Adipose tissue (tissue), 3 donors: ENCODE results near the gene NCOR2. TPM values are rescaled to one million over a fixed set of nuclear protein-coding genes. Genes with fewer than 3 reads are reported as not detected.

Source experiments
- H3K27ac ChIP-seq: one replicate; pipeline ENCODE4 v1.5.1; 2013; ENCODE audit warnings: low read depth, low read length
- WGBS, 3 donors: extraction: QIAGEN DNeasy Blood & Tissue Kit; methylation state at CpG; one replicate each; pipeline ENCODE4 v1.1.7; 2013; 5-methylcytosine and 5-hydroxymethylcytosine counted together
- polyA plus RNA-seq, 3 donors: library from polyadenylated mRNA; stranded (reverse); fragments of 200-250 nt; gene quantifications; one replicate each; pipeline ENCODE4 v1.2.3, GENCODE V29; 2013
- donor health status: healthy with polysubstance abuse.
- donor health status: Bipolar disorder and iron deficiency.
- donor health status: healthy.

Gene NCOR2
- polyA plus RNA-seq, 3 donors: 28.7 to 74.3 (median 63.1) TPM

DNA sequence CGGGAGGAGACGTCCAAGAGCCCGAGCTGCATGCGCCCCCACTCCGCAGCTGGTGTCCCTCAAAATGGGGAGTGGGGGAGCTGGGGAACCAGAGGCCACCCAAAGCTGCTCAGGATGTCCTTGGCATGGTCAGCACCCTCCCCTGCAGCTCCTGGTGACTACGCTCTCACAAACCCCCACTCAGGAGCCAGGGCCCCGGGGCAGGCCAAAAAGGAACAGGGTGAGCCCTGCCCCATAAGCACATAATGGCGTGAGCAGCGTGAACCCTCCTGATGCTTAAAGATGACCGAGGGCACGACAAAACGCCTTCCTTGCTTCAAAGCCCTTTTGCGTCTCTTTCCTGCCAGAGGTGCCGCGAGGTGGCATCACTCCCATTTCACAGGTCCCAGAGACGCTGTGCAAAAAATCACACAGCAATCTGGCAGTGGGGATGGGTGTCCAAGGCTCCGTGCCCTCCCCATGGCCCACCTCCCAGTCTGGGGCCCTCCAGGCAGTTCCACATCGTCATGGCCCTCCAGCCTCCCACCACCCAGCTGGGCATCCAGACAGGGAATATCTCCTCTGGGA lies 13.5 kb downstream of the NCOR2 start:
- H3K27ac ChIP-seq: no peak overlapping the region
- WGBS, 3 donors: 85 to 91% (median 88%) methylated on average over 18 of the region's 18 CpGs

DNA sequence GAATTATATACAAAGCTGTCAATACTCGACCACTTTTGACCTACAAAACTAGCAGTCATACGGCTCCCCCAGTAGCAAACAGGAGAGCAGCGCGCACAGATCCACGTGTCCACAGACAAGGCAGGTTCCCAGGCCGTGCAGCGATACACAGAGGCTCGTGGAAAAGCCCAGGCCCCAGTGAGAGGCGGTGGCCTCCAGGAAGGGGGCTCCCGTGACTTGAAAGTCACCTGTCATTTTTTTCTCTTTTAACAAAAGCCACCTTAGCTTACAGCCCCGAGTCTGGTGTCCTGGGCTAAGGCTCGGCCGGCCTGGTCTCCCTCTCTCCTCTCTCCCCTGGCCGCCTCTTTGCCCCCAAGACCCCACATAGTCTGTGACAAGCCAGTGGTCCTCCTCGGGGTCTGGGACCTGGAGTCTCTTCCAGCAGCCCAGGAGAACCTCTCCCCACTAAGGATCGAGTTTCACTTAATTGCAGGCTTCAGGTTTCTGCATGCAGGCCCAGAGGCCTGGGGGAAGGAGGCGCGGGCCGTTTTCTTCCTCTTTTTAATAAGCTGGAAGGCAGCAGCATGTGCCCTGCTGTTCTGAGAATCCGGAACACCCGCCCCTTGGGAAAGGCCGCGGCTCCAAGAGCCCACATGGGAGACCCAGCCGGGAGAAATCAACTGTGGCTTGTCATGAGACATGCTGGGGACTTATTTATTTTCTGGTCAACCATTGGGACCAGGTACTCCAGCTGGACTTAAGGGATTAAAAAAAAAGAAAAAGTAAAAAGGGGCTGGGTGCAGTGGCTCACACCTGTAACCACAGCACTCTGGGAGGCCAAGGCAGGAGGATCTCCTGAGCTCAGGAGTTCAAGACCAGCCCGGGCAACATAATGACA lies 15.9 kb downstream of the NCOR2 start:
- 32 to 59% (median 38%) methylated on average over 25 of the region's 25 CpGs for WGBS, 3 donors
- H3K27ac ChIP-seq: no peak overlapping the region

DNA sequence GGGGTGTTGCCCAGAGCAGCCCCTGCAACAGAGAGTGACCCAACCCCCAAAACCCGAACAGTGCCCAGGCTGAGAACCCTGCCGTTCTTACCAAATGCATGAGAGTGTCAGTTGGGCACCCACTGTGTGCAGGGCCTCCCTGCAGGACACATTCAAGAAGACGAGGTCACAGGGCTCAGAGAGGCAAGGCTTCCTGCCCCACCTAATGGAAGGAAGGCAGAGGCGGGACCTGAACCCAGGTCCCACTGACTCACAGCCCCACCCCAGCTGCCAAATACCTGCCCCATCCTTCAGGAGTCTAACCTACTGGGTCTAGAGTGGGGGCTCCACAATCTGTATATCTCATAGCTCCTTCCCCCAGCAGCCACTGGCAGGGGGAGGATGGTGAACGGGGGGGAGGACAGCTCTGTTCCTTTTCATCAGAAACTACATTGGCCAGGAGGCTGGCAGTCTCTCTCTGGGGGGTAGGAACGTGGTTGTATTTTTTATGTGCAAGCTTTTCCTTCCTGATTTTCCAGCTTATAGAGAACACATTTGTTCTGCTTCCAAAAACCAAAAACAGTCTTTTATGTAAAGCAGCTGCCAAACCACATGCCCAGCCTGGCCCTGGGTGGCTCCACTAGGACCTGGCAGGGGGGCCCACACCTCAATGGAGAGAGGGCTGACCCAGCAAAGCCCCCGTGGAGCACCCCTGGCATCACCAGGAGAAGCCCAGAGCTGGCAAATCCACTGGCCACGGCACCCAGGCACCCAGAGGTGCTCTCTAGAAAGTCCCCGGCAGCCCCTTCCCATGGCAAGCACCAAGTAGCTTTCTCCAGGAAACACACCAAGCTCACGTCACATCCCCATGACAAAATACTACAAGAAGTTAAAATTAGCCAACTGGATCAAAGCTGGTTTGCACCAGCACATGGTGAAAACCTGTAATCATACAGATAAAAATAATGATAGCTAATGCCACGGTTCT lies 17.0 kb downstream of the NCOR2 start:
- H3K27ac ChIP-seq: no peak overlapping the region
- WGBS, 3 donors: 40 to 65% (median 40%) methylated on average over 11 of the region's 11 CpGs

DNA sequence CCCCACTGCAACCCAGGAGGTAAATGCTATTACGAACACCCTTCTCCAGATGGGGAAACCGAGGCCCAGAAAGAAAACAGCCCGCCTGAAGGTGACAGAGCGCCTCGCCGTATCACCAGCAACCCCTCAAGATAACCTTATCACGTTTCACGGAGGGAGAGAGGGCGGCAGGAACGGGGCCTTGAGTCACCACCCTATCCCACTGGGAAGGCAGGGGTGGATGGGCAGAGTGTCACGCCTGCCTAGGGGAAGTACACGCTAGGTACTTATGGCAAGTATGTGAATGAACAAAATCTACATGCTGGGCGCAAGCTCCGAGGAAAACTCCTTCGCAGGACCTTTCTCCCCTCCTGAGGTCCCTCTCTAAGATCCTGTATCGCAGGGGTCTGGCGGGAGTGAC lies 17.8 kb downstream of the NCOR2 start:
- 72 to 76% (median 74%) methylated on average over 15 to 17 of the region's 17 CpGs for WGBS, 3 donors
- H3K27ac ChIP-seq: no peak overlapping the region

DNA sequence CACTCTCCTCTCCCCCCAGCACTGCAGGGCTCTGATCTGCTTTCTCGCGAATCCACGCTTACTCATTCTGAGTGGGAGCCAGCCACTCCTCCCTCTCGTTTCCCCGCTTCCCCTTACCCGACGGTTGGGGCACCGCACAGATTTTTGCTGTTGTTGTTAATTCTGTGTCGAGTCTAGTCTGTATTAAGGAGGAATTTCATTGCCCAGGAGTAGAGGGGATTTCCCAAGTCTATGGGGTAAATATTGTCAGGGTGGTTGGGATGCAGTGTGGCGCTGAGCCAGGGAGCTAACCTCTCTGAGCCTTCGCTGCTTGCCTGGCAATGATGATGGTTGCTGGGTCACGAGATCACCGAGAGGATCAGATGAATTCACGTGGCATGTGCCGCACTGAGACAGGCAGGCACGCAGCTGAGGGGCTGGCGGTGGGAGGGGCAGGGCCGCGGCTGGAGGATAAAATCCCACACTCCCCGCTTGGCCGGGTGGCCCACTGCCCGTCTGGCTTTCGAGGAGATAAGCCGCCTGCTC lies 18.5 kb downstream of the NCOR2 start:
- H3K27ac ChIP-seq: no peak overlapping the region
- WGBS, 3 donors: 40 to 60% (median 41%) methylated on average over 18 to 24 of the region's 24 CpGs

DNA sequence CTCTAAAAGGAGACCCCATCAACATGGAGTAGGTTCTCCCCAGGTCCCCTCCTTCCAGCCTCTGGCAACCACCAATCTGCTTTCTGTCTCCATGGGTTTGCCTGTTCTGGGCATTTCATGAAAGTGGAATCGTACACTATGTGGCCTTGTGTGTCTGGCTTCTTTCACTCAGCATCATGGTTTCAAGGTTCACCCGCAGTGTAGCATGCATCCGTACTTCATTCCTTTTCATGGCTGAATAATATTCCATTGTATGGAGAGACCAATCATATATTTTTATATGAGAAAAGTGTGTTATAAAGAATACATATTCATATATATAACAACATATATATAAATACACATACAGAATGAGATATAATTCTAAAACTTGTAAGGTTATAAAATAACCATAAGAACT lies 19.8 kb downstream of the NCOR2 start:
- 95 to 99% (median 99%) methylated on average over 3 of the region's 3 CpGs for WGBS, 3 donors
- no peak overlapping the region for H3K27ac ChIP-seq

DNA sequence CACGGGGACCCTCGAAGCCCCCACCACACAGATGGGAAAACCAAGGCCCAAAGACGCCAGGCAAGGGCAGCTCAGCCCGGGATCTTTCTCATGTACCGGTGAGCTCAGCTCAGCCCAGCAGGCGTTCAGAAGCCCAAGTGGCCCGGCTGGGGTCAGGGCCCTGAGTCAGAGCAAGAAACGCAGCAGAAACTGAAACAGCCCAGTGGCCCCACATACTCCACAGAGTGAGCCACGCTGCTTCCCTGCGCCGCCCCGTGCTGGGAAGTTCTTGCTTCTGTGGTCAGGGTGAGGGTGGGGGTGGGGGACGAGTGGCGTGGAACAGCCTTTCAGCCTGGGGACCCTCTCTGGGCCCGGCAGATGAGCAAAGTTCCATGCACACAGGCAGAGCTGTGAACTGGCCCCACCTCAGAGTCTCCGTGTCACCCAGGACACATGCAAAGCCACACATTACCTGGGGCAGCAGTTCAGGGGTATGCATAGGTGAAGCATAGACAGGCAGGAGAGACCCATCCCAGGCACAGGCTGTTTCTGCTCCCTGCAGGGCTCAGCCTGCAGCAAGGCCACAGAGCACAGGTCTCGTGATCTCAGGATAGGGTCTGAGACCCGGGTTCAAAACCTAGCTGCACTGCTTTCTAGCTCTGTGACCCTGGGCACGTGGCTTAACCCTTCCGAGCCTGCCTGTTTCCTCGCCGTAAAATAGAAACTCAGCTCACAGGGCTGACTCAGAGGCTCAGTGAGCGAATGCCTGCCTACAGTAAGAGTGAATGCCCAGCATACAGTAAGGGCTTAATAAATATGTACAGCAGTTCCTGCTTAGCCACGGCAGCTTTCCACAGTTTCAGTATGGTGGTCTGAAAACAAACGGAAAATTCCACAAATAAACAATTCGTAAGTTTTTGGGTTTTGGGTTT lies 21.6 kb downstream of the NCOR2 start:
- H3K27ac ChIP-seq: no peak overlapping the region
- 61 to 83% (median 63%) methylated on average over 26 of the region's 26 CpGs for WGBS, 3 donors

DNA sequence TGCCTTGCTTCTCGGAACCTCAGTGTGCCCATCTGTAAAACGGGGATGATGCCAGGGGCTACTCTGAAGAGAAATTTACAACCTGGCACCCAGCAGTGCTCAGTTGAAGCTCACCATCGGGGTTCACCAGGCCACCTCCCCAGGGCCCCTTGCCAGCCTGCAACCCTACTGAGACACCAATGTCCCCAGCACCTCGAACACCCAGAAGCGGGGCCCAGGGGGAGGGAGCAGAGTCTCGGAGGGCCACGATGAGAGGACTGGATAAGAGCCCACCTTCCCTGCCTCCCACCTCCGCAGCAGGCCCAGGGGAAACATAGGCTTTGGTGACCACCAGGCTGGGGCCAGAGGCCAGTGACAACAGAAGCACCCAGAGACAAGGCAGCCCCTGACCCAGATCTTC lies 22.4 kb downstream of the NCOR2 start:
- 73 to 81% (median 80%) methylated on average over 8 of the region's 8 CpGs for WGBS, 3 donors
- no peak overlapping the region for H3K27ac ChIP-seq

DNA sequence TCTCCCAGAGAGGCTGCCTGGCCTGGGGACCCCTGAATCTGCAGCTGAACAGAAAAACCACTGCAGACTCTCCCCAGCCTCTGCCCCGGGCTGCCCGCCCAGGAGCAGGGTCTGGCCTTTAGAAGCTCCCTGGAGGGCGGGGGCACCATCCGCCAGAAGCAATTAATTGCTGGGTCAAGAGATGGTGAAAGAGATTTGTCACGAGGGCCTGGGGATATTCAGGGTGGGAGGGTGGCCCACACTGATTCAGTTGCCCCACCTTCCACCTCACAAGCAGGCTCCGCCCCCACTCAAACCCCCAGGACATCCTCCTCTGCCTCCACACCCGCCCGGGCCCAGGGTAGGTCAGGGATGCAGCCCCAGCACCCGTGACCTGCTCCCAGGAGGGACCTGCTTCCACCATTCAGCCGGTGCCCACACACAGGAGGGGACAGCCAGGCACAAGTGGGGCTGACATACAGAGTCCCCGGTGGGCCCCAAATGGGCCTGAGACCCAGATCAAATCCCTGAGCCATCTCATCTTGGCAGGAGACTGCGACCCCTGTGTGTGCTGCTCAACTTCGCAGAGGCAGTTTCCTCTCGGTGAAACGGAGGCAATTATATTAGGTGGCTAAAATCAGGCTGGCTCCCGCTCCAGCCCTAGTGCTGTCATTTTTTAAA lies 23.0 kb downstream of the NCOR2 start:
- no peak overlapping the region for H3K27ac ChIP-seq
- WGBS, 3 donors: 57 to 80% (median 58%) methylated on average over 14 to 16 of the region's 16 CpGs

DNA sequence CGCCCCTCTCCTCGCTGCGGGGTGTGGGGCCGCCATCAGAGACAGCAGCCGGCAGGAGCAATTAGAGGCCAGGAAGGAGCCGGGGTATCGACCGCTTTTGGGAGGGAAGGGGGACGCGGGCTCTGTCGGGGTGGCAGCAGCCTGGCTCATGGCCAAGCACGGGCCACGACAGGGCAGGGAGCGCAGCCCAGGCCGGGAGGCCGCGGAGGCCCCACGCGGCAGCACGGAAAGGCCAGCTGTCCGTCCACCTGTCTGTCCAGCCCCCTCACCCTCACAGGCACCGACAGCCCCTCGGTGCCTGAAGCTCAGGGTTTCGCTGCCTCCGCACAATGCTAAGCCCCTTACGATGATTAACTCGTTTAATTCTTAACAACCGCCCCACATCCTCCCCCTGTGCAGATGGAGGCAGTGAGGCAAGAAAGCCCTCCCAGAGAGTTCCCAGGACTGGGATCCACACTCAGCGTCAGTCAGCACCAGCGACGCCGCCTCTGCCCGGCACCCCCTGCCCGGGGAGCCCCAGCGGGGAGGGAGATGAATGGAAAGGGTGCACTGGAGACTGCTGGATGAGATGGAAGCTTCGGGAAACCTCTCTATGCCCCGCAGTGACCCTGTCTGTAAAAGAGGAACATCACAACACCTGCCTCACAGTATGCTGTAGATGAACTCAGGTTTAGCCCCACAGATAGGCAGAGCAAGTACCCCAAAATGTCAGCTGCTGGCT lies 23.7 kb downstream of the NCOR2 start:
- WGBS, 3 donors: 49 to 52% (median 49%) methylated on average over 36 to 37 of the region's 37 CpGs
- no peak overlapping the region for H3K27ac ChIP-seq

DNA sequence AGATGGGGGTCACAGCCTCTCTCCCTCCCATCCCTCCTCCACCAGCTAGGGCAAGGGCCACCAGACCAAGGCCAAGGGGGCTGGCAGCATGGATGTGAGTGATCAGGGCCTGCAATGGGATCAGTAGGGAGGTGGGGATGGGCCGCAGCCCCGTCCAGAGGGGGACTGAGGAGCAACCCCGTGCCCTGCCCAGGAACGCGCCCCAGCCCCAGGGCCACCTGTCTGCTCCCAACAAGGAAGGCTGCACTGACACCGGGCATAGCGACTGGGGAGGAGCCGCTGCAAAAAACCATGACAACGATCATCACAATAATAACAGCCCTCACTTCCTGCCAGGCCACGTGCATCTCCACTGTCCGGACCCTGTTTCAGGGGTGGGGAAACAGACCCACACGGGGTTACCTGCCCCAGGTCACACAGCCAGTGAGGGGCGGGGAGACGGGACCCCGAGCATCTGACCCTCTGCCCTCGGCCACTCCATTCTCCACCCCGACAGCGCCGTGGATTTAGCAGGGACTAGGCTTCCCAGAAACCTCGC lies 24.3 kb downstream of the NCOR2 start:
- 32 to 53% (median 45%) methylated on average over 17 to 20 of the region's 20 CpGs for WGBS, 3 donors
- H3K27ac ChIP-seq: no peak overlapping the region

DNA sequence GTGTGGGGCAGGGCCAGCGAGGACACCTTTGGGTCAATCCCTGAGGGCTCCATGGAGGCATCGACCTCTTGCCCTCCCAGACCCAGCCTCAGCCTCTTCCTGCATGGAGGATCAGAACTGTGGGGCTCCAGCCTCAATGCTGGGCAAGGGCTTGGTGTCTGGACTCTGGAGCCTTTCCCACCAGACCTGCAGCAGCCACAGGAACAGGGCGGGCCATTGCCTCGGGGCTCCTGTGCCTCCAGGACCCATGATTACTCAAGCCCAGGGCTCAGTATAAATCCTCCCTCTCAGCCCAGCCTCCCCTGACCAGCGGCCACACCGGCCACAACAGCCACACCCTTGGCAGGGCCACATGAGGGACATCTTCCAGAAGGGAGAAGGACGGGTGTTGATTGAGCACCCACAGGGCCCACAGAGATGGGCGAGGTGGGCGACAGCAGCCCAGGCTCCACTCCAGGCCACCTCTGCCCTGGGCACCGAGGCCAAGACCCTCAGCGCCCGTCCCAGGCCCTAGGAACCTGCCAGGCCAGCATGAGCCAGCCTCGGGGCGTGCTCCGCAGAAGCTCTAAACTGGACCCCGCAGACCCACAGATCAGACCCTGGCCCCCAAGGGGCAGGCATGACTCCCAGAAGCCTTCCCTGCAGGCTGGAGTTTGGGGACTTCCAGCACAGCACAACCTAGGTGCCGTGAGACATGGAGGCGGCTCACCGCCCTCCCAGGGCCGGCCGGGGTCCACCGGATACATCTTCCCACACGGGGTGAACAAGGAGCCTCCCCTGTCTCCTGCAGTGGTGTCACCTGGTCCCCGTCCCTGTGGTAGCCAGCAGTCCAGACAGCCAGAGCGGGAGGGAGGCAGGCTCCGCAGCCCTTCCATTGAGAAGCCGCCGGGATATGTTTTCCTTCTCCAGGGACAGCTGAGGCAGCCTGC lies 25.1 kb downstream of the NCOR2 start:
- H3K27ac ChIP-seq: no peak overlapping the region
- 72 to 83% (median 77%) methylated on average over 25 to 28 of the region's 28 CpGs for WGBS, 3 donors

DNA sequence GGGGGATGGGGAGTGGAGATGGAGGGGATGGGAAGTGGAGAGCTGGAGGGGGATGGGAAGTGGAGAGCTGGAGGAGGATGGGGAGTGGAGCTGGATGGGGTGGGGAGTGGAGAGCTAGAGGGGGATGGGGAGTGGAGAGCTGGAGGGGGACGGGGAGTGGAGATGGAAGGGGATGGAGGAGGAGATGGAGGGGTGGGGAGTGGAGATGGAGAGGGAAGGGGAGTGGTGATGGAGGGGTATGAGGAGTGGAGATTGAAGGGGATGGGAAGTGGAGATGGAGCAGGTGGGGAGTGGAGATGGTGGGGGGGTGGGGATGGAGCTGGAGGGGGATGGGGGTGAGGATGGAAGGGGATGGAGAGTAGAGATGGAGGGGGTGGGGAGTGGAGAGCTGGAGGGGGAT lies 26.1 kb downstream of the NCOR2 start:
- WGBS, 3 donors: 80 to 93% (median 80%) methylated on average over 1 of the region's 1 CpG
- H3K27ac ChIP-seq: no peak overlapping the region

DNA sequence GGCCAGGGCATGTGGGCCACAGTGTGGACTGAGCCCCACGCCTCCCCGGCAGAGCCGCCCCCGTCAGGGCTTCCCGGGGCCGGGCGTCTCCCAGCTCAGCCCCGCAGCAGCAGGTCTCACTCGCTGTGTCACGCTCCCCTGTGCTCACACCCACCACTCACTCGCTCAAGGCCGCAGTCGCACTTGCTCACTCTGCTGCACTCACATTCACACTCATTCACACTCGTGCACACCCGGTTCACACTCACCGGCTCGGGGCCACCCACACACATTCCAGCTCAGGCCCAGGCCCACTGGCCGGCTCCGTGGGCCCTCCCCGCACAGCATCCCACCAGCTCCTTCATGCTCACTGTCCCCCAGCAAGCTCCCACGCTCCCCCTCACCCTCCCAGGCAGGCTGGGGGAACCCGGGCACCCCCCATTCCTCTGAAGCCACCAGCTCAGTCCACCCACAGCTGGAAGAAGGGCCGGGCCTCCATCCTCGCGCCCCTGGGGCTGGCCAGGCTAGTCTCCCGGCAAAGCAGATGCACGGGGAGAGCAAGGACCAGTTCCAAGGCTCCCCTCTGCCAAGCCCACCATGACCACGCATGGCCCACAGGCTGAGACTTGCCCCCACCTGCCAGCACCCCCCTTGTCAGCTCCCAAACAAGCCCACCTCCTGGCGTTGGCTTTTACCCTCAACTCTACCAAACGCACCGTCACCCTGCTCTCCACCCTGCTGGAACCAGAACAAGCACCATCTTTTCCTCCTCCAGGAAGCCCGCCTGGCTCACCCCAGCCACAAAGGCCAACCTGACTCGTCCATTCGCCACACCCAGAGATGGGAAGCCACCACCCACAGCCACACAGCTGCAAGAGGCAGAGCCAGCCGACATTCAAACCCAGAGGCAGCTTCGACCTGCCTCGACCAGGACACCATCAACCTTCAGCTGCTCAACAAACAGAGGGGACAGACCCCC lies 28.0 kb downstream of the NCOR2 start:
- H3K27ac ChIP-seq: no peak overlapping the region
- WGBS, 3 donors: 75 to 90% (median 79%) methylated on average over 33 to 37 of the region's 37 CpGs
